ENCODE results near the gene FAHD2A.
"Not testable (repeated sequence)": the region's sequence is repeated elsewhere in the genome, so short reads cannot be mapped to it uniquely, and the experiment has no call there.

DNA sequence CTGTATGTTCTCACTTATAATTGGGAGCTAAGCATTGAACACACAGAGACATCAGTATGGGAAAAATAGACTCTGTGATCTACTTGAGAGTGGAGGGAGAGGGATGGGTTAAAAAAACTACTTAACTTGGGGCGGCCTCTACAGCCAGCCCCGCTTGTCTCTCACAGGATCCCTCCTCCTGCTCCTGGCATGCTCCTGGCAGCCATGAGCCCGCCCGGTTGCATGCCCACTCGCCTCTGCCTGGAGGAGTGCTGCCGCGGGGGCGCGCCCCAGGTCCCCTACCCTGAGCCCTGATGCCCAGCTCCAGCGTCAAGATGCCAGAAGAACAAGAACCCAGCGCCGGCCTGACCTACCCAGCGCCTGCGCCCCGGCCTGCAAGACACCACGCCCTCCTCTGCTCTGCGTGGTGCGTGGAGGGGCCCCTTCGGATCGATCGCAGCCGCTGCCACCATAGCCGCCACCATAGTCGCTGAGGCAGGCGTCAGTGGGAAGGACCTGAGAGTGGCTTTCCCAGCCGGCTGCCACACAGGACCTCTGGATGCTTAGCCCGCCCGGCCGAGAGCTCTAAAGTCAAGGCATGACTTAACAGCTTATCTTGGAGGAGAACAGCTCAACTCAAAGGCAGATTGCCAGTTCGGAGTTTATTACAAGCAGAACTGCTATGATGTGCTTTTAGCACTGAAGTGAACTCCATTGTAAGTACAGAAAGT is 32.8 kb downstream of the FAHD2A start:
- TF ChIP-seq EZH2 (IDR thresholded peaks at IDR 0.05), result not testable (repeated sequence)
- TF ChIP-seq, protein P1, sequence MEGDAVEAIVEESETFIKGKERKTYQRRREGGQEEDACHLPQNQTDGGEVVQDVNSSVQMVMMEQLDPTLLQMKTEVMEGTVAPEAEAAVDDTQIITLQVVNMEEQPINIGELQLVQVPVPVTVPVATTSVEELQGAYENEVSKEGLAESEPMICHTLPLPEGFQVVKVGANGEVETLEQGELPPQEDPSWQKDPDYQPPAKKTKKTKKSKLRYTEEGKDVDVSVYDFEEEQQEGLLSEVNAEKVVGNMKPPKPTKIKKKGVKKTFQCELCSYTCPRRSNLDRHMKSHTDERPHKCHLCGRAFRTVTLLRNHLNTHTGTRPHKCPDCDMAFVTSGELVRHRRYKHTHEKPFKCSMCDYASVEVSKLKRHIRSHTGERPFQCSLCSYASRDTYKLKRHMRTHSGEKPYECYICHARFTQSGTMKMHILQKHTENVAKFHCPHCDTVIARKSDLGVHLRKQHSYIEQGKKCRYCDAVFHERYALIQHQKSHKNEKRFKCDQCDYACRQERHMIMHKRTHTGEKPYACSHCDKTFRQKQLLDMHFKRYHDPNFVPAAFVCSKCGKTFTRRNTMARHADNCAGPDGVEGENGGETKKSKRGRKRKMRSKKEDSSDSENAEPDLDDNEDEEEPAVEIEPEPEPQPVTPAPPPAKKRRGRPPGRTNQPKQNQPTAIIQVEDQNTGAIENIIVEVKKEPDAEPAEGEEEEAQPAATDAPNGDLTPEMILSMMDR (IDR thresholded peaks at IDR 0.05), result not testable (repeated sequence)
